Activated naive CD8-positive, alpha-beta T cell treated with anti-CD3 and anti-CD28 coated beads for 36 hours (primary cell): Measurements from ENCODE around the gene PCNT. TPM values are rescaled to one million over a fixed set of nuclear protein-coding genes. Genes with fewer than 3 reads are reported as not detected.

ENCODE experiments used
- DNase-seq: peaks from one replicate; pipeline ENCODE4 v3.0.0; 2021
- H3K27ac Mint-ChIP-seq: one replicate; pipeline ENCODE4 v1.8.0; 2022; ENCODE audit warnings: mild to moderate bottlenecking, moderate library complexity, mixed read lengths
- H3K27me3 Mint-ChIP-seq: one replicate; pipeline ENCODE4 v1.8.0; 2022; ENCODE audit warnings: mild to moderate bottlenecking, mixed read lengths
- H3K36me3 Mint-ChIP-seq: one replicate; pipeline ENCODE4 v1.8.0; 2021; ENCODE audit warnings: mild to moderate bottlenecking, mixed read lengths
- H3K4me1 Mint-ChIP-seq: one replicate; pipeline ENCODE4 v1.8.0; 2021; ENCODE audit warnings: mixed read lengths
- H3K4me3 Mint-ChIP-seq: one replicate; pipeline ENCODE4 v1.8.0; 2022; ENCODE audit warnings: mild to moderate bottlenecking, moderate library complexity, mixed read lengths
- H3K9me3 Mint-ChIP-seq: one replicate; pipeline ENCODE4 v1.8.0; 2022; ENCODE audit warnings: mixed read lengths
- total RNA-seq, 2 experiments: library from RNA; stranded (reverse); gene quantifications; one replicate each; pipeline ENCODE4 v1.2.3, GENCODE V29; 2021

The PCNT gene
- total RNA-seq, 2 experiments from 2014 or later = 49.4 to 53.4 TPM

GRCh38 chr21:46474382-46474781 lies 150.4 kb downstream of the PCNT start:
- no peak overlapping the region for H3K27ac Mint-ChIP-seq

GRCh38 chr21:46475296-46475695 lies 151.3 kb downstream of the PCNT start:
- Mint-ChIP-seq H3K9me3 (no peaks in the 10 kb centered on the region), H3K4me1 (peaks cover 34% of the 10 kb centered on the region), H3K36me3 (peaks cover 12% of the 10 kb centered on the region), H3K4me3 (no peak overlapping the region), H3K27ac (no peak overlapping the region), H3K27me3 (no peaks in the 10 kb centered on the region)
- no peak for DNase-seq

More at GRCh38 chr21:46474382-46474781, 150.4 kb downstream of the PCNT start:
- Mint-ChIP-seq H3K9me3 (no peaks in the 10 kb centered on the region), H3K36me3 (peaks cover 12% of the 10 kb centered on the region), H3K27me3 (no peaks in the 10 kb centered on the region), H3K4me1 (peaks cover 31% of the 10 kb centered on the region), H3K4me3 (no peak overlapping the region)
- DNase-seq = no peak

GRCh38 chr21:46477765-46478164 lies 153.8 kb downstream of the PCNT start:
- Mint-ChIP-seq H3K4me1 (peaks cover 22% of the 10 kb centered on the region), H3K4me3 (no peak overlapping the region), H3K27ac (no peak overlapping the region), H3K9me3 (no peaks in the 10 kb centered on the region), H3K36me3 (peaks cover 9% of the 10 kb centered on the region), H3K27me3 (no peaks in the 10 kb centered on the region)
- DNase-seq = no peak

GRCh38 chr21:46478910-46479309 lies 155.0 kb downstream of the PCNT start:
- Mint-ChIP-seq H3K27ac (no peak overlapping the region), H3K27me3 (no peaks in the 10 kb centered on the region), H3K4me1 (peaks cover 28% of the 10 kb centered on the region)

GRCh38 chr21:46480466-46480865 lies 156.5 kb downstream of the PCNT start:
- H3K9me3 Mint-ChIP-seq = no peaks in the 10 kb centered on the region
- H3K4me1 Mint-ChIP-seq = peaks cover 20% of the 10 kb centered on the region
- no peak overlapping the region for H3K27ac Mint-ChIP-seq

More at GRCh38 chr21:46478910-46479309, 155.0 kb downstream of the PCNT start:
- H3K36me3 Mint-ChIP-seq = peaks cover 9% of the 10 kb centered on the region
- no peak for DNase-seq
- no peak overlapping the region for H3K4me3 Mint-ChIP-seq
- no peaks in the 10 kb centered on the region for H3K9me3 Mint-ChIP-seq

GRCh38 chr21:46482225-46482845 lies 158.4 kb downstream of the PCNT start:
- Mint-ChIP-seq H3K27me3 (no peaks in the 10 kb centered on the region), H3K36me3 (peaks cover 11% of the 10 kb centered on the region), H3K4me1 (peaks cover 21% of the 10 kb centered on the region), H3K27ac (no peak overlapping the region), H3K4me3 (no peak overlapping the region), H3K9me3 (no peaks in the 10 kb centered on the region)
- no peak for DNase-seq

More at GRCh38 chr21:46480466-46480865, 156.5 kb downstream of the PCNT start:
- no peaks in the 10 kb centered on the region for H3K27me3 Mint-ChIP-seq
- DNase-seq = no peak
- peaks cover 13% of the 10 kb centered on the region for H3K36me3 Mint-ChIP-seq
- no peak overlapping the region for H3K4me3 Mint-ChIP-seq

- Mint-ChIP-seq H3K9me3 (no peaks in the 10 kb centered on the region), H3K36me3 (peaks cover 9% of the 10 kb centered on the region), H3K27ac (no peak overlapping the region), H3K4me3 (no peak overlapping the region), H3K4me1 (peaks cover 21% of the 10 kb centered on the region), H3K27me3 (no peaks in the 10 kb centered on the region)
- no peak for DNase-seq
These were observed 158.9 kb downstream of the PCNT start for GRCh38 chr21:46482846-46483231.

- Mint-ChIP-seq H3K9me3 (no peaks in the 10 kb centered on the region), H3K27ac (no peak overlapping the region), H3K4me1 (peaks cover 23% of the 10 kb centered on the region), H3K4me3 (no peak overlapping the region), H3K27me3 (no peaks in the 10 kb centered on the region), H3K36me3 (peaks cover 7% of the 10 kb centered on the region)
- no peak for DNase-seq
These were observed 159.6 kb downstream of the PCNT start for GRCh38 chr21:46483300-46484295.

- no peaks in the 10 kb centered on the region for H3K27me3 Mint-ChIP-seq
- no peaks in the 10 kb centered on the region for H3K9me3 Mint-ChIP-seq
- peaks cover 7% of the 10 kb centered on the region for H3K36me3 Mint-ChIP-seq
- peak overlapping the region; percentile 43 for H3K27ac Mint-ChIP-seq
- H3K4me3 Mint-ChIP-seq = no peak overlapping the region
- peaks cover 15% of the 10 kb centered on the region for H3K4me1 Mint-ChIP-seq
- DNase-seq = no peak
These were observed 162.6 kb downstream of the PCNT start for GRCh38 chr21:46486481-46487126.

GRCh38 chr21:46489162-46489663 lies 165.3 kb downstream of the PCNT start:
- no peak overlapping the region for H3K4me3 Mint-ChIP-seq
- no peaks in the 10 kb centered on the region for H3K9me3 Mint-ChIP-seq
- H3K36me3 Mint-ChIP-seq = peaks cover 29% of the 10 kb centered on the region
- peaks cover 6% of the 10 kb centered on the region for H3K4me1 Mint-ChIP-seq
- no peak overlapping the region for H3K27ac Mint-ChIP-seq
- no peak for DNase-seq
- H3K27me3 Mint-ChIP-seq = no peaks in the 10 kb centered on the region

GRCh38 chr21:46489800-46490199 lies 165.8 kb downstream of the PCNT start:
- Mint-ChIP-seq H3K4me1 (peaks cover 9% of the 10 kb centered on the region), H3K27me3 (no peaks in the 10 kb centered on the region), H3K9me3 (no peaks in the 10 kb centered on the region), H3K27ac (no peak overlapping the region), H3K4me3 (no peak overlapping the region), H3K36me3 (peaks cover 33% of the 10 kb centered on the region)
- DNase-seq = no peak

- Mint-ChIP-seq H3K27me3 (no peaks in the 10 kb centered on the region), H3K36me3 (peaks cover 28% of the 10 kb centered on the region)
These were observed 167.6 kb downstream of the PCNT start for GRCh38 chr21:46491553-46491952.

GRCh38 chr21:46492851-46493250 lies 168.9 kb downstream of the PCNT start:
- no peaks in the 10 kb centered on the region for H3K9me3 Mint-ChIP-seq
- H3K4me3 Mint-ChIP-seq = no peak overlapping the region
- no peak for DNase-seq
- peaks cover 6% of the 10 kb centered on the region for H3K4me1 Mint-ChIP-seq
- H3K36me3 Mint-ChIP-seq = peaks cover 28% of the 10 kb centered on the region
- H3K27me3 Mint-ChIP-seq = no peaks in the 10 kb centered on the region
- no peak overlapping the region for H3K27ac Mint-ChIP-seq

More at GRCh38 chr21:46491553-46491952, 167.6 kb downstream of the PCNT start:
- Mint-ChIP-seq H3K4me3 (no peak overlapping the region), H3K27ac (no peak overlapping the region), H3K4me1 (peaks cover 8% of the 10 kb centered on the region), H3K9me3 (no peaks in the 10 kb centered on the region)
- DNase-seq = no peak

- Mint-ChIP-seq H3K4me1 (peaks cover 5% of the 10 kb centered on the region), H3K27ac (no peak overlapping the region), H3K9me3 (no peaks in the 10 kb centered on the region), H3K4me3 (no peak overlapping the region), H3K36me3 (peaks cover 28% of the 10 kb centered on the region), H3K27me3 (no peaks in the 10 kb centered on the region)
- DNase-seq = no peak
These were observed 169.9 kb downstream of the PCNT start for GRCh38 chr21:46493828-46494227.
